GM23338 (cell line): Measurements from ENCODE around the gene MYH6. TPM values are rescaled to one million over a fixed set of nuclear protein-coding genes. Genes with fewer than 3 reads are reported as not detected.

Source experiments
- ATAC-seq: fragments of 200-7000 bp; cut with Tn5 transposase; 3 replicates; pipeline ENCODE4 v1.9.1; 2020
- DNase-seq: peaks from one replicate; pipeline ENCODE4 v3.0.0-alpha.2; 2015; ENCODE audit warnings: low spot score
- H2AFZ ChIP-seq: fragments of 200-600 bp; sonication (generic); 2 replicates; pipeline ENCODE4 v1.8.0; 2016; ENCODE audit warnings: antibody characterized with exemption, mild to moderate bottlenecking, moderate library complexity
- H3F3A ChIP-seq: fragments of 200-600 bp; sonication (generic); replicated peaks from 2 replicates; pipeline ENCODE4 v1.8.0; 2017; ENCODE audit warnings: antibody characterized with exemption, mixed run types, low read depth
- H3K27ac ChIP-seq: fragments of 200-600 bp; sonication (generic); 2 replicates; pipeline ENCODE4 v1.6.1; 2016; ENCODE audit warnings: low read depth
- H3K27me3 ChIP-seq: fragments of 200-600 bp; sonication (generic); 2 replicates; pipeline ENCODE4 v1.8.0; 2016; ENCODE audit warnings: mild to moderate bottlenecking, mixed run types, moderate library complexity; ENCODE audit not compliant: insufficient read depth
- H3K36me3 ChIP-seq: fragments of 200-600 bp; sonication (generic); 2 replicates; pipeline ENCODE4 v1.8.0; 2016; ENCODE audit warnings: mild to moderate bottlenecking; ENCODE audit not compliant: insufficient read depth
- H3K4me1 ChIP-seq: fragments of 200-600 bp; sonication (generic); 2 replicates; pipeline ENCODE4 v1.8.0; 2016; ENCODE audit warnings: mild to moderate bottlenecking, moderate library complexity; ENCODE audit not compliant: insufficient read depth
- H3K4me2 ChIP-seq: fragments of 200-600 bp; sonication (generic); 2 replicates; pipeline ENCODE4 v1.7.1; 2017; ENCODE audit warnings: mixed run types
- H3K4me3 ChIP-seq: fragments of 200-600 bp; sonication (generic); 2 replicates; pipeline ENCODE4 v1.6.1; 2016; ENCODE audit warnings: mixed run types
- H3K79me2 ChIP-seq: fragments of 200-600 bp; sonication (generic); replicated peaks from 2 replicates; pipeline ENCODE4 v1.8.0; 2017; ENCODE audit warnings: mild to moderate bottlenecking; ENCODE audit not compliant: insufficient read depth
- H3K9me2 ChIP-seq: fragments of 200-600 bp; sonication (generic); 2 replicates; pipeline ENCODE4 v1.8.0; 2017; ENCODE audit not compliant: insufficient read depth
- H4K20me1 ChIP-seq: fragments of 200-600 bp; sonication (generic); replicated peaks from 2 replicates; pipeline ENCODE4 v1.8.0; 2017; ENCODE audit warnings: mild to moderate bottlenecking; ENCODE audit not compliant: insufficient read depth
- H3K27ac Mint-ChIP-seq: 2 replicates; pipeline ENCODE4 v1.8.0; 2020; ENCODE audit warnings: inconsistent platforms, mild to moderate bottlenecking, moderate library complexity, mixed read lengths
- H3K27me3 Mint-ChIP-seq: 3 replicates; pipeline ENCODE4 v1.8.0; 2022; ENCODE audit warnings: low read depth, mild to moderate bottlenecking, moderate library complexity, mixed read lengths, inconsistent platforms; ENCODE audit not compliant: insufficient read depth, poor library complexity
- H3K36me3 Mint-ChIP-seq: 3 replicates; pipeline ENCODE4 v1.8.0; 2021; ENCODE audit warnings: low read depth, mild to moderate bottlenecking, inconsistent platforms, moderate library complexity, mixed read lengths
- H3K4me1 Mint-ChIP-seq: 3 replicates; pipeline ENCODE4 v1.8.0; 2020; ENCODE audit warnings: mild to moderate bottlenecking, inconsistent platforms, mixed read lengths
- H3K4me3 Mint-ChIP-seq: 3 replicates; pipeline ENCODE4 v1.8.0; 2021; ENCODE audit warnings: moderate library complexity, mild to moderate bottlenecking, inconsistent platforms, mixed read lengths
- H3K9me3 Mint-ChIP-seq: 3 replicates; pipeline ENCODE4 v1.8.0; 2020; ENCODE audit warnings: moderate library complexity, mild to moderate bottlenecking, inconsistent platforms, mixed read lengths
- CTCF ChIP-seq, 2 experiments: fragments of 200-600 bp in 1 of 2; sonication (generic) in 1 of 2; conservative IDR thresholded peaks; 2 replicates each; pipeline versions ENCODE4 v1.5.1 to v1.6.1; 2016 to 2017; ENCODE audit warnings: antibody characterized with exemption in 2 of 2, low read depth in 2 of 2, mild to moderate bottlenecking in 2 of 2, moderate library complexity in 1 of 2
- POLR2AphosphoS5 ChIP-seq: IDR thresholded peaks from 2 replicates; pipeline ENCODE4 v1.6.1; 2016; ENCODE audit warnings: antibody characterized with exemption, low read depth
- ZNF462 ChIP-seq: fragments of 250-450 bp; sonication (Bioruptor Pico); IDR thresholded peaks from 2 replicates; pipeline ENCODE4 v1.5.0; 2020; ENCODE audit warnings: mild to moderate bottlenecking, moderate library complexity
- polyA plus RNA-seq: library from polyadenylated mRNA; unstranded; fragments of >200 nt; fragmentation: Nextera tagmentation; extraction: Ambion mirVana; gene quantifications from 2 replicates; pipeline ENCODE4 v1.2.1, GENCODE V29; 2016
- total RNA-seq: library from RNA; depleted of rRNA; stranded (reverse); fragments of >200 nt; shearing (Covaris generic); gene quantifications from 2 replicates; pipeline ENCODE4 v1.2.3, GENCODE V29; 2014

The MYH6 gene
- total and polyA plus RNA-seq, 2 experiments from 2014 or later = 0.03 to 0.10 TPM

GRCh38 chr14:23362200-23362599 is 45.9 kb downstream of the MYH6 start:
- no peaks in the 10 kb centered on the region for H3K36me3 ChIP-seq
- H3K36me3 Mint-ChIP-seq = peaks cover 27% of the 10 kb centered on the region
- H3K27ac ChIP-seq = no peak overlapping the region
- peaks cover 6% of the 10 kb centered on the region; the same call in 1 of the 2 replicates for H3K79me2 ChIP-seq
- no peak for ATAC-seq
- H3K9me2 ChIP-seq = no peaks in the 10 kb centered on the region
- no peak overlapping the region for H3K4me2 ChIP-seq
- H3K27ac Mint-ChIP-seq = no peak overlapping the region
- H3K9me3 Mint-ChIP-seq = no peaks in the 10 kb centered on the region; the same call in 2 of the 3 replicates
- peak; percentile 49 for DNase-seq
- peaks cover 21% of the 10 kb centered on the region for H3K27me3 ChIP-seq
- H3K4me1 Mint-ChIP-seq = peaks cover 41% of the 10 kb centered on the region
- H4K20me1 ChIP-seq = peaks cover 3% of the 10 kb centered on the region; the same call in 1 of the 2 replicates
- H3K4me3 ChIP-seq = no peak overlapping the region
- H2AFZ ChIP-seq = no peak overlapping the region
- peaks cover 28% of the 10 kb centered on the region for H3K27me3 Mint-ChIP-seq
- peaks cover 16% of the 10 kb centered on the region for H3F3A ChIP-seq
- peak; percentile 32 to 42 for TF ChIP-seq CTCF (conservative IDR thresholded peaks at IDR 0.05; ENCODE audit: low read depth in 2 of 2)
- no peak for TF ChIP-seq ZNF462 (CRISPR knock-in tag)
- peaks cover 29% of the 10 kb centered on the region for H3K4me1 ChIP-seq
- H3K4me3 Mint-ChIP-seq = 0 out of 3 replicates have a peak overlapping the region, but pooled peaks have one; percentile 16

GRCh38 chr14:23361763-23362162 is 46.3 kb downstream of the MYH6 start:
- peaks cover 25% of the 10 kb centered on the region for H3K27me3 Mint-ChIP-seq
- Histone ChIP-seq H3K4me3 (no peak overlapping the region), H3K9me2 (no peaks in the 10 kb centered on the region), H3K4me2 (no peak overlapping the region), H2AFZ (no peak overlapping the region), H3K4me1 (peaks cover 24% of the 10 kb centered on the region), H3F3A (peaks cover 12% of the 10 kb centered on the region), H3K79me2 (peaks cover 6% of the 10 kb centered on the region; the same call in 1 of the 2 replicates), H3K27ac (no peak overlapping the region), H3K36me3 (no peaks in the 10 kb centered on the region), H3K27me3 (peaks cover 16% of the 10 kb centered on the region), H4K20me1 (peaks cover 3% of the 10 kb centered on the region; the same call in 1 of the 2 replicates)
- TF ChIP-seq POLR2AphosphoS5 = no peak
- no peak for DNase-seq
- no peak for ATAC-seq
- H3K4me3 Mint-ChIP-seq = no peak overlapping the region; the same call in 2 of the 3 replicates
- peaks cover 27% of the 10 kb centered on the region for H3K36me3 Mint-ChIP-seq
- no peak overlapping the region for H3K27ac Mint-ChIP-seq
- H3K9me3 Mint-ChIP-seq = no peaks in the 10 kb centered on the region; the same call in 2 of the 3 replicates
- H3K4me1 Mint-ChIP-seq = peaks cover 36% of the 10 kb centered on the region
